Gastroesophageal sphincter (tissue), 3 donors: ENCODE measurements around the gene UNC13D.

Source experiments
- EP300 ChIP-seq: sonication (generic); formaldehyde crosslinking; IDR thresholded peaks from one replicate; pipeline ENCODE4 v1.6.1; 2017; ENCODE audit warnings: antibody characterized with exemption, mild to moderate bottlenecking
- POLR2A ChIP-seq, 2 donors: fragments of 450-650 bp; IDR thresholded peaks; one replicate each; pipeline ENCODE4 v1.6.1; 2017; ENCODE audit warnings: antibody characterized with exemption in 2 of 2, mild to moderate bottlenecking in 2 of 2, moderate library complexity in 1 of 2
- POLR2AphosphoS5 ChIP-seq: sonication (generic); formaldehyde crosslinking; IDR thresholded peaks from one replicate; pipeline ENCODE4 v1.6.1; 2017; ENCODE audit warnings: antibody characterized with exemption
- TF ChIP-seq, protein P1 (sequence below), 4 experiments: fragments of 200-600 bp in 2 of 4; fragments of 450-650 bp in 2 of 4; sonication (generic) in 1 of 4; IDR thresholded peaks; one replicate each; pipeline ENCODE4 v1.5.1; 2017 to 2019; ENCODE audit warnings: antibody characterized with exemption in 4 of 4, mild to moderate bottlenecking in 2 of 4, moderate library complexity in 2 of 4

GRCh38 chr17:75818326-75818885 is 25.8 kb downstream of the UNC13D start:
- TF ChIP-seq, protein P1, sequence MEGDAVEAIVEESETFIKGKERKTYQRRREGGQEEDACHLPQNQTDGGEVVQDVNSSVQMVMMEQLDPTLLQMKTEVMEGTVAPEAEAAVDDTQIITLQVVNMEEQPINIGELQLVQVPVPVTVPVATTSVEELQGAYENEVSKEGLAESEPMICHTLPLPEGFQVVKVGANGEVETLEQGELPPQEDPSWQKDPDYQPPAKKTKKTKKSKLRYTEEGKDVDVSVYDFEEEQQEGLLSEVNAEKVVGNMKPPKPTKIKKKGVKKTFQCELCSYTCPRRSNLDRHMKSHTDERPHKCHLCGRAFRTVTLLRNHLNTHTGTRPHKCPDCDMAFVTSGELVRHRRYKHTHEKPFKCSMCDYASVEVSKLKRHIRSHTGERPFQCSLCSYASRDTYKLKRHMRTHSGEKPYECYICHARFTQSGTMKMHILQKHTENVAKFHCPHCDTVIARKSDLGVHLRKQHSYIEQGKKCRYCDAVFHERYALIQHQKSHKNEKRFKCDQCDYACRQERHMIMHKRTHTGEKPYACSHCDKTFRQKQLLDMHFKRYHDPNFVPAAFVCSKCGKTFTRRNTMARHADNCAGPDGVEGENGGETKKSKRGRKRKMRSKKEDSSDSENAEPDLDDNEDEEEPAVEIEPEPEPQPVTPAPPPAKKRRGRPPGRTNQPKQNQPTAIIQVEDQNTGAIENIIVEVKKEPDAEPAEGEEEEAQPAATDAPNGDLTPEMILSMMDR (IDR thresholded peaks at IDR 0.05) = no peak
- TF ChIP-seq POLR2A (IDR thresholded peaks at IDR 0.05) = no peak
- no peak for TF ChIP-seq EP300
- no peak for TF ChIP-seq POLR2AphosphoS5
